ENCODE measurements around the gene ABCB8.

The ABCB8 gene

DNA sequence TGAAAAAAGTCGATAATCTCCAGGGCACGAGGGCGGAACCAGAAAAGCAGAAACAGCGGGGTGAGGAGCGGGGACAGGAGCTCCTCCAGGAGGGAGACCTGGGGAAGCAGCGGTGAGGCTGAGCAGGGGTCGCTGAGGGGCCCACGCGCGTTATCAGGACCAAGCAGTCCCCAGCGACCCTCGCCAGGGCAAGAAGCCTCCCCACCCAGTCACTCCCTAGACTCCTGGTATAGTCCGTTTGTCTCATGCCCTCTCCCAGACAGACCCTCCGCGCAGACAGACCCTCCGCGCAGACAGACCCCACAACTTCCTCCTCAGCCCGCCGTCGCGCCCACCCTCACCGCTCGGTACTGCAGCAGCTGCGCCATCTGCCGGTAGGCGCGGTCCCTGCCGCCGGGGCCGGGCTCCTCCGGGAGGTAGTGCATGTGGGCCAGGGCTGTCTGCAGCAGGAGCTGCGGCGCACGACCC, 10.3 kb upstream of the ABCB8 start:
- Histone ChIP-seq H3K9ac (no peak overlapping the region), H3K4me2 (ENCODE audit: low read length) (peak overlapping the region; percentile 43), H3K4me3 (ENCODE audit: low read depth, low read length) (no peak overlapping the region), H2AFZ (peak overlapping the region; percentile 11), H3K36me3 (ENCODE audit: control insufficient read depth, insufficient read depth, low read length) (no peaks in the 10 kb centered on the region), H3K79me2 (no peaks in the 10 kb centered on the region), H3K27ac (no peak overlapping the region), H3K9me3 (ENCODE audit: control insufficient read depth, low read length) (no peaks in the 10 kb centered on the region), H3K4me1 (peaks cover 3% of the 10 kb centered on the region), H3K27me3 (ENCODE audit: control insufficient read depth, insufficient read depth, low read length) (no peaks in the 10 kb centered on the region)
- TF ChIP-seq, protein P1, sequence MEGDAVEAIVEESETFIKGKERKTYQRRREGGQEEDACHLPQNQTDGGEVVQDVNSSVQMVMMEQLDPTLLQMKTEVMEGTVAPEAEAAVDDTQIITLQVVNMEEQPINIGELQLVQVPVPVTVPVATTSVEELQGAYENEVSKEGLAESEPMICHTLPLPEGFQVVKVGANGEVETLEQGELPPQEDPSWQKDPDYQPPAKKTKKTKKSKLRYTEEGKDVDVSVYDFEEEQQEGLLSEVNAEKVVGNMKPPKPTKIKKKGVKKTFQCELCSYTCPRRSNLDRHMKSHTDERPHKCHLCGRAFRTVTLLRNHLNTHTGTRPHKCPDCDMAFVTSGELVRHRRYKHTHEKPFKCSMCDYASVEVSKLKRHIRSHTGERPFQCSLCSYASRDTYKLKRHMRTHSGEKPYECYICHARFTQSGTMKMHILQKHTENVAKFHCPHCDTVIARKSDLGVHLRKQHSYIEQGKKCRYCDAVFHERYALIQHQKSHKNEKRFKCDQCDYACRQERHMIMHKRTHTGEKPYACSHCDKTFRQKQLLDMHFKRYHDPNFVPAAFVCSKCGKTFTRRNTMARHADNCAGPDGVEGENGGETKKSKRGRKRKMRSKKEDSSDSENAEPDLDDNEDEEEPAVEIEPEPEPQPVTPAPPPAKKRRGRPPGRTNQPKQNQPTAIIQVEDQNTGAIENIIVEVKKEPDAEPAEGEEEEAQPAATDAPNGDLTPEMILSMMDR (IDR thresholded peaks at IDR 0.05), result peak; percentile 84

DNA sequence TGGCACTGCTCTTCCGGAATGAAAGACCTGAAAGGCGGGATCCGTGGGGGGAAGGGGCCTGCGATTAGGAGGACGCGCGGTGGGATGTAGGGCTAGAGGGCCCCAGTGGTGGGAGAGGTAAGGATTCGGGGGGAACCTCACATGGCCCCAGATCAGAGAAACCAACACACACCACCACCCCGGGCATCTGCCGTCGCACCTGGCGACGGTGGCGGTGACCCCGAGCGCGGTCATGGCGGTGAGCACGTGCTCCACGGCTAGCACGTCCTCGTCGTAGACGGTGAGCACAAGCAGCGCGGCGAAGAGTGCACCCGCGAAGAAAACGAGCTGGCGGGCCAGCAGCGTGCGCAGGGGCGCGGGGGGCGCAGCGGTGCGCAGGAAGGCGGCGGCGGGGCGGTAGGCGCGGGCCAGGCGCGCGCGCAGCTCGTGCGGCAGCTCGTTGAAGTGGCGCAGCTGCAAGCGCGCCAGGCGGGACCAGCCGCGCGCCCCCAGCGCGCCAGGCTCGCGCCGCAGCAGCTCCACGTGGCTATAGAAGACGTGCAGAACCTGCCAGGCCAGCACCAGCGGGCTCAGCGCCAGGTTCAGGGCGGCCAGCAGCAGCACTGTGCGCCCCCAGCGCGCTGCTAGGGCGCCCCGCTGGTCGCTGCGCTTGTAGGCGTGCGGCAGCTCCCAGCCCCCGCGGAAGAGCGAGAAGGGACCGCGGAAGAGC, 9.7 kb upstream of the ABCB8 start:
- Histone ChIP-seq H3K79me2 (no peaks in the 10 kb centered on the region), H3K4me1 (peaks cover 3% of the 10 kb centered on the region), H3K9me3 (ENCODE audit: control insufficient read depth, low read length) (no peaks in the 10 kb centered on the region), H3K9ac (no peak overlapping the region), H3K27ac (no peak overlapping the region), H3K27me3 (ENCODE audit: control insufficient read depth, insufficient read depth, low read length) (no peaks in the 10 kb centered on the region), H2AFZ (peak overlapping the region; percentile 78), H3K4me2 (ENCODE audit: low read length) (peak overlapping the region; percentile 59), H3K4me3 (ENCODE audit: low read depth, low read length) (peak overlapping the region; percentile 17), H3K36me3 (ENCODE audit: control insufficient read depth, insufficient read depth, low read length) (no peaks in the 10 kb centered on the region)
- TF ChIP-seq, protein P1 (IDR thresholded peaks at IDR 0.05), result no peak

GRCh38 chr7:151019130-151019447, 9.2 kb upstream of the ABCB8 start:
- H3K4me2 ChIP-seq (ENCODE audit: low read length), result peak overlapping the region; percentile 59
- peak overlapping the region; percentile 78 for H2AFZ ChIP-seq
- H3K27ac ChIP-seq, result no peak overlapping the region
- TF ChIP-seq, protein P1 (IDR thresholded peaks at IDR 0.05), result no peak
- no peak overlapping the region for H3K9ac ChIP-seq
- peaks cover 3% of the 10 kb centered on the region for H3K4me1 ChIP-seq
- no peaks in the 10 kb centered on the region for H3K79me2 ChIP-seq
- no peaks in the 10 kb centered on the region for H3K27me3 ChIP-seq (ENCODE audit: control insufficient read depth, insufficient read depth, low read length)
- H3K4me3 ChIP-seq (ENCODE audit: low read depth, low read length), result no peak overlapping the region
- no peaks in the 10 kb centered on the region for H3K36me3 ChIP-seq (ENCODE audit: control insufficient read depth, insufficient read depth, low read length)
- H3K9me3 ChIP-seq (ENCODE audit: control insufficient read depth, low read length), result no peaks in the 10 kb centered on the region

- H3K9ac ChIP-seq, result no peak overlapping the region
- TF ChIP-seq, protein P1 (IDR thresholded peaks at IDR 0.05), result no peak
- H3K4me1 ChIP-seq, result peaks cover 3% of the 10 kb centered on the region
- no peak overlapping the region for H3K4me3 ChIP-seq (ENCODE audit: low read depth, low read length)
- H3K4me2 ChIP-seq (ENCODE audit: low read length), result no peak overlapping the region
- no peaks in the 10 kb centered on the region for H3K9me3 ChIP-seq (ENCODE audit: control insufficient read depth, low read length)
- no peaks in the 10 kb centered on the region for H3K36me3 ChIP-seq (ENCODE audit: control insufficient read depth, insufficient read depth, low read length)
- H3K79me2 ChIP-seq, result no peaks in the 10 kb centered on the region
- no peak overlapping the region for H3K27ac ChIP-seq
- H2AFZ ChIP-seq, result no peak overlapping the region
- no peaks in the 10 kb centered on the region for H3K27me3 ChIP-seq (ENCODE audit: control insufficient read depth, insufficient read depth, low read length)
Observed at GRCh38 chr7:151020231-151020630, 8.0 kb upstream of the ABCB8 start.

DNA sequence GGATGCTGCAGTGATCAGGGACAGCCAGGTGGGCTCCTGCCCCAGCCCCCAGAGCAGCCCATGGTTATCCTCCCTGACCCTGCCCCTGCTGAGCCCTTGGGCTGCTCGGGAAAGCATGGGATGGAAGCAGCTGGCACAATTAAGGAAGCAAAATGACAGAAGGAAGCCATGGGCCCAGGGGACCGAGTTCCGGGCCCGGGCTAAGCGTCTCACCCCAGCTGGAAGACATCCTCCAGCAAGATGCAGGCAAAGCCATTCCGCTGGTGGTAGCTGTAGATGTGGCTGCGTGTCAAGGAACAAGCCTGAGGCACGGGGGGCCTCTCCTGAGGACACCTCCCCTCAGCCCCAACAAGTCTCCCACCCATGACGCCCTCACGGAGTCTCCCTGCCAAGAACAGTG, 5.0 kb upstream of the ABCB8 start:
- no peaks in the 10 kb centered on the region for H3K79me2 ChIP-seq
- peaks cover 2% of the 10 kb centered on the region for H3K4me1 ChIP-seq
- no peak overlapping the region for H2AFZ ChIP-seq
- TF ChIP-seq, protein P1 (IDR thresholded peaks at IDR 0.05), result no peak
- no peak overlapping the region for H3K4me2 ChIP-seq (ENCODE audit: low read length)
- no peak overlapping the region for H3K4me3 ChIP-seq (ENCODE audit: low read depth, low read length)
- no peaks in the 10 kb centered on the region for H3K27me3 ChIP-seq (ENCODE audit: control insufficient read depth, insufficient read depth, low read length)
- H3K9me3 ChIP-seq (ENCODE audit: control insufficient read depth, low read length), result no peaks in the 10 kb centered on the region
- H3K27ac ChIP-seq, result no peak overlapping the region
- H3K9ac ChIP-seq, result no peak overlapping the region
- no peaks in the 10 kb centered on the region for H3K36me3 ChIP-seq (ENCODE audit: control insufficient read depth, insufficient read depth, low read length)
